Measurements from ENCODE around the gene RAB1B.
"Not testable (repeated sequence)": the region's sequence is repeated elsewhere in the genome, so short reads cannot be mapped to it uniquely, and the experiment has no call there.

Gene RAB1B

GRCh38 chr11:66239998-66240780, 28.2 kb upstream of the RAB1B start:
- no peak for DNase-seq

- DNase-seq, result no peak
Measured at GRCh38 chr11:66240781-66241136, 27.7 kb upstream of the RAB1B start.

DNA sequence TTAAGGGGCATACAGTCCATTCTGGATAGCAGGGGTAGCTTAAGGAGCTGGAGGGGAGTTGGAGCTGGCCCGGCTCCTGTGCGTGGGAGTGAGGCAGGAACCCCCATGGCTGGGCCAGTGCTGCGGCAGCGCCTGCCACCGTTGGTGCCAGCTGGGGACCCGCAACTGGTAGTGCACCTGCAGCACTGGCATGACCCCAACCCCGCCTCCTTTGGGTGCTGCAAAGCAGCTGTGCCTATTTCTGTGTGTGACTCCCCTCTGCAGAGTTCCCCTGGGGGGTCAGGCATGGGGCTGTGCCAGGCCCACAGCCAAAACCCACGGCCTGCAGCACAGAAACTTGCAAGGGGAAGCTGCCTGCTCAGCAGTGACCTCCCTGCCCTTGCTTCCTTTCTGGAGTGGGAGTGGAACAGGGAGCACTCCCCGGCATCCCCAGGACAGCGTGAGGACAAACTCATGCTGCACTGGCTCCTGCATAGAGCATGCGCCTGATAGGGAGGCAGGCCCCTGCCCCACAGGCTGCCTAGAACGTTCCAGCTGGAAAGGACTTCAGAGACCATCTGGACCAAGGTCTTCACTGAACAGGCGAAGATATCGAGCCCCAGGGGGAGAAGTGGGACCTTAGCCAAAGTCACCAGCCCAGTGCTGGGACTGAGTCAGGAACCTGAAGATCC, 26.2 kb upstream of the RAB1B start:
- no peak for DNase-seq

DNA sequence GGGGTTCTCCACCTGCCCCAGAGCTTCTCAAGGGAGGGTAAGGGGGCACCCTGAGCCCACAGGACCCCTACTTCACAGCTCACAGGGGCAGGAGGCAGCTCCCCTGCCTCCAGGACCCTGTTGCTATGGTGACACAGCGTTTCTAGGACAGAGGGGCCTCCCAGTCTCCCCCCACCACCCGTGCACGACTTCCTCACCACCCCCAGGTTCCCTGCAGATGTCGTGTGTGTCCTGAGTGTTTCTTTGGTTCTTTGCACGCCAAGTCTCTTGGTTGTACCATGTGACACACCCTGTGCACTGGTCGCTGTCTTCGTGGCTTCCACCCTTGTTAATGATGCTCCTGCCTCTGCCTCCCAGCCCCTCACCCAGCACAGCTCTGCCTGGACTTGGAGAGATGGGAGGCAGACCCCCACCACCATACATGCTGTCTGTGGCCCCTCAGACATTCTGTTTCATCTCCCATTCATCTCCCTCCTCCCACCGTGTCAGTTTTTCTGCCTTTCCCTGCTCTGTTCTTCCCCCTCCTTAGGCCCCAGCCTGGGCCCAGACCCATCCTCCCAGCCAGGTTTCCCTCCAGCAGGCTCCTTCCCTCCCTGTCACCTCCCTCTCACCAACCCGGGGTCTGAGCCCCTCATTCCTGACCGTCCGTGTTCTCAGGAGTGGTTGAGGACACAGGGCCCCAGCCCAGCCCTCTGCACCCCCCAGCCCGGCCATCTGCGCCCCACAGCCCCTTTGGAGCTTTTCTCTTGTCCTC, 24.5 kb upstream of the RAB1B start:
- DNase-seq, result no peak

DNA sequence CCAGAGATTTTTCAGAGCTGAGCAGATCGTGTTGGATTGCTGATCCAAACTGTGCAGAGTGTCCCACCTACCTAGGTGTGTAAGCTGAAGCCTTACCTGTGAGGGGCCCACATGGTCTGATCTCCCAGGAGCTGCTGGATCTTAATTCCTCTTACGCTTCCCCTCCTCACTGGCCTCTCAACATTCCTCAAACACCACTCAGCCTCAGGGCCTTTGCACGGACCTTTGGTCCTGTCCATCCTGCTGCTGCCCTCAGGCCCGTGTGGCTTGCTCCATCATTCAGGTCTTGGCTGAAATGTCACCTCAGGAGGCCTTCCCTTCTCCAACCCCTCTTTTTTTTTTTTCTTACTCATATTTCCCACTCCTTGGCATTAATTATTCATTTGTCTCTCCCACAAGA, 21.1 kb upstream of the RAB1B start:
- DNase-seq, result no peak

DNA sequence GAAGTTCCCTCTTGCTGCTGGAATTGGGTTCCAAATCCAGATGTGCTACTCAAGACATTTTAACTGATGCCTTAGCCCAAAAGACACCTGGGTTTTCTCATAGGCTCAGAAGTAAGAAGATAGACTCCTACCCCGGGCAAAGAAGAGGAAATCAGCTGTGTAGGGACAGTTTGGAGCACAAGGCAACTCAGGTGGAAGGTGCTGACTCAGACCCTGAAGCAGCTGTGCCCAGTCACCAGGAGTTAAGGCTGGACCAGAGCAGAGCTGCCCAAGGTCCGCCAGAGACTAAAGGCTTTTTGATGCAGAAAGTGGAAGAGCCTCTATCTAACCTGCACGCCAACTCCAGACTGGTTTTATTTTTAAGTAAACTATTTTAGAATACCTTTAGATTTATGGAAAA, 20.6 kb upstream of the RAB1B start:
- DNase-seq, result no peak

DNA sequence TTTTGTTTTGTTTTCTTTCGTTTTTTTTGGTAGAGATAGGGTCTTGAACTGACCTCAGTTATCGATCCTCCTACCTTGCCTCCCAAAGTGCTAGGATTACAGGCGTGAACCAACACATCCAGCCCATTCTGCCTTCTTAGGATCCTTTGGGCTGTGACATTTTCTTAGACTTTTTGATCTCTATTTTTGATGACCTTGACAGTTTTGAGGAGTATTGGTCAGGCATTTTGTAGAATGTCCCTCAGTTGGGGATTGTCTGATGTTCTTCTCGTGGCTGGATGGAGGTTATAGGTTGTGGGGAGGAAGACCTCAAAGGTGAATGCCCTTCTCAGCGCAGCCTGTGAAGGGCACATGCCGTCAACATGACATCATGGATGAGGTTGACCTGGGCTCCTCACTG, 19.5 kb upstream of the RAB1B start:
- no peak for DNase-seq

GRCh38 chr11:66251809-66252208, 16.6 kb upstream of the RAB1B start:
- DNase-seq, result no peak

DNA sequence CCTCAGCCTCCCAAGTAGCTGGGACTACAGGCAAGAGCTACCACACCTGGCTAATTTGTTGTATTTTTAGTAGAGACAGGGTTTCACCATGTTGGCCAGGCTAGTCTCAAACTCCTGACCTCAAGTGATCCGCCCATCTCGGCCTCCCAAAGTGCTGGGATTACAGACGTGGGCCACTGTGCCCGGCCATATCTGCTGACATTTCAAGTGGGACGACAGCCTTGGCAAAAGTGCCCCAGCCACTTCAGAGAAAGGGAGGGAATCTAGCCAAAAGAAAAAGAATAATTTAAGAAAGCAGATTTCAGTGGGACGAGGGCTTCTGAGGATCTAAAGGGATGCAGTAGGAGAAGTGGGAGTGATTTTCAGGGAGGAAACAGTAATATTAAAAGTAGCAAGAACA, 15.4 kb upstream of the RAB1B start:
- not testable (repeated sequence) for DNase-seq

- DNase-seq, result no peak
Measured at GRCh38 chr11:66258473-66258893, 10.0 kb upstream of the RAB1B start.

GRCh38 chr11:66259225-66259624, 9.2 kb upstream of the RAB1B start:
- DNase-seq, result no peak

DNA sequence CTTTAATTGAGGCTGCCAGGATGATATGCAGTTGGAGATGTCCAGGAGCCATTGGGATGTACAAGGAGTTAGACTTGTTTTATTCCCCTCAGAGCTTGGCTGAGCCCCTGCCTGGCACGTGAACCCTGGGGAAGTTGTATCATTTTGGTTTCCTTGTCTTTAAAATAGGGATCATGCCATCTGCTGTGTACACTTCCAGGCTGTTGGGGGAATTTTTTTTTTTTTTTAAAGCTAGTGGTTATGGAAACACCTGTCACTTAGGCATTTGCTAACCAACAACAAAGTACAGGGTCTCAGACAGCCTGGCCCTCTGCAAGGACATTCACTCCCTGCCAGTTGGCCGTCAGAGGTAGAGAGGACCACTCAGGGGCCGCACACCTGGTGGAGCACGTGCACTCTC, 8.5 kb upstream of the RAB1B start:
- no peak for DNase-seq

- no peak for DNase-seq
Measured at GRCh38 chr11:66261578-66261977, 6.9 kb upstream of the RAB1B start.

GRCh38 chr11:66262191-66262590, 6.2 kb upstream of the RAB1B start:
- no peak for DNase-seq

DNA sequence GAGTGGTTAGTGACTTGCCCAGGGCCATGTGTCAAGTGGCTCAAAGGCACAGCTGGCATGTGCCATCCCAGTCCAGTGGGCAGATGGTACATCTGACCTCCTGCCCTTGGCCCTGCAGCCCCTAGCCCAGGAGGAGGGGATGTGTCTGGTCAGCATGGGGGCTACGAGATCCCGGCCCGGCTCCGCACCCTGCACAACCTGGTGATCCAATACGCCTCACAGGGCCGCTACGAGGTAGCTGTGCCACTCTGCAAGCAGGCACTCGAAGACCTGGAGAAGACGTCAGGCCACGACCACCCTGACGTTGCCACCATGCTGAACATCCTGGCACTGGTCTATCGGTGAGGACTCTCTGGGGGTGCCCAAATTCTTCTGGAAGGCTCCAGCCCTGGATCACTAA, 5.7 kb upstream of the RAB1B start:
- no peak for DNase-seq

GRCh38 chr11:66263231-66263630, 5.2 kb upstream of the RAB1B start:
- no peak for DNase-seq

DNA sequence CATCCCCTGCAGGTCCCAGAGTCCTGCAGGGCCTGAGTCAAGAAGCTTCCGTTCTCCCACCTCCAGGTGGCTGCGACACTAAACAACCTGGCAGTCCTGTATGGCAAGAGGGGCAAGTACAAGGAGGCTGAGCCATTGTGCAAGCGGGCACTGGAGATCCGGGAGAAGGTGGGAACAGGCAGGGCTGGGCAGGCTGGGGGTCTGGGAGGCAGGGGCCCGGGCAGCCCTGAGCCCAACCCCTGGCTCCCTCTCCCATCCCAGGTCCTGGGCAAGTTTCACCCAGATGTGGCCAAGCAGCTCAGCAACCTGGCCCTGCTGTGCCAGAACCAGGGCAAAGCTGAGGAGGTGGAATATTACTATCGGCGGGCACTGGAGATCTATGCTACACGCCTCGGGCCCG, 4.7 kb upstream of the RAB1B start:
- no peak for DNase-seq

GRCh38 chr11:66264383-66264782, 4.1 kb upstream of the RAB1B start:
- no peak for DNase-seq

GRCh38 chr11:66264914-66265313, 3.5 kb upstream of the RAB1B start:
- DNase-seq, result no peak

DNA sequence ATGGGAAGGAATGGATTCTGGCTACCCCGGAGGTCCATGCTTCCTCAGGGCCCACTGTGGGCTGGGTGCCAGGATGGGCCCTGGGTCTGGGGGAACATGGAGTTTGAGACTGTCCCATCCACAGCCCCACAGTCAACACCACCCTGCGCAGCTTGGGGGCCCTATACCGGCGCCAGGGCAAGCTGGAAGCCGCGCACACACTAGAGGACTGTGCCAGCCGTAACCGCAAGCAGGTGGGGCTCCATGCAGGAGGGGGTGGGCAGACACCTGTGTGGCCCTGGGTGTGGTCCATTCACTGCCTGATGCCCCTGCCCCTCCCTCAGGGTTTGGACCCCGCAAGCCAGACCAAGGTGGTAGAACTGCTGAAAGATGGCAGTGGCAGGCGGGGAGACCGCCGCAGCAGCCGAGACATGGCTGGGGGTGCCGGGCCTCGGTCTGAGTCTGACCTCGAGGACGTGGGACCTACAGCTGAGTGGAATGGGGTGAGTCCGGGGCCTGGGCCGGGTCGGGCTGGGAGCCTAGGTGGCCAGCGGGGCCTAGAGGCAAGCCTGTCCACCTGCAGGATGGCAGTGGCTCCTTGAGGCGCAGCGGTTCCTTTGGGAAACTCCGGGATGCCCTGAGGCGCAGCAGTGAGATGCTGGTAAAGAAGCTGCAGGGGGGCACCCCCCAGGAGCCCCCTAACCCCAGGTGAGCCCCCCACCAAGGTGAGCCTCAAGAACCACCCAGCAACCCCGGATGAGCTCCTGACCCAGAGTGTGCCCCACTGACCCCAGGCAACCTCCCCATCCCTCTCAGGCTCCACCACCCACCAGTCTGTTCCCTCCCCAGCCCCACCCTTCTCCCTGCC, 2.7 kb upstream of the RAB1B start:
- DNase-seq, result no peak

DNA sequence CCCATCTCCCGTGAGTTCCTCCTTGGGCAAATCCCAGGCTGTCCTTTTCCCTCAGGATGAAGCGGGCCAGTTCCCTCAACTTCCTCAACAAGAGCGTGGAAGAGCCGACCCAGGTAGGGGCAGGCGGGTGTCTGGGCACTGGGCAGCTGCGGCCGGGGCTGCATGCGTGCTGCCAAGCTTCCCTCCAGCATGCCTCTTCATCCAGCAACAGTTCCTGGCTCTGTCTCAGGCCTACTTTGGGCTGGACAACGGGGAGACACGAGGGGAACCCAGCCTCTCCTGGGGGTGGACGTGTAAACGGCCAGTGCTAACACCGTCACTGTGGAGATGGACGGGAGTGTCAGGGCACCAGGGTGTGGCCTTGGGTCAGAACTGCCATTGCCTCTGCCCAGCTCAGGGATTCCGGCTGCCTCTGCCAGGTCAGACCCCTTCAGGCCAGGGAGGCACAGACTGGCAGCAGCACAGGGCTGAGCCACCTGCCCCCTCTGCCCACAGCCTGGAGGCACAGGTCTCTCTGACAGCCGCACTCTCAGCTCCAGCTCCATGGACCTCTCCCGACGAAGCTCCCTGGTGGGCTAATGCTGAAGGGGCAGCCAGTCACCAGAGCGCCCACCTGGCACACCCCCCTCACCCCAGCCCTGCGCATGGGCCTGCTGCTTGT, 1.9 kb upstream of the RAB1B start:
- DNase-seq, result no peak

DNA sequence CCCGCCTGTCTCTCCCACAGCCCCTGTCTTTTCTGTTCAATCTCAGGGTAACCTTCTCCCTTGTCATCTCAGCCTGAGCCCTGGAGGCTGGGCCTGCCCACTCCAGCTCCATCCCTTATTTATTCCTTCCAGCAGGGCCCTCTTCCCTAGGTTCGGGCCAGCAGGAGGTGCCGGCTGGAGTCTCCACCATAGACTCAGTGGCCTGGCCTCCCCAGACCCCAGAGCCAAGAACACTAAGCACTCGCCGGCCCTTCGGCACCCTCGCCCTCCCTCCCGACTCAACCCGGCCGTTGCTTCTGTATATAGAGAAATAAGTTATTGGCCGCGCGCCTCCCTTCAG, 1.4 kb upstream of the RAB1B start:
- DNase-seq, result no peak
